GM06990 (cell line): Measurements from ENCODE around the gene PDZD2.

ENCODE experiments used
- DNase-seq: peaks from one replicate; pipeline ENCODE4 v3.0.0-alpha.2; 2011; ENCODE audit not compliant: insufficient read length; ENCODE audit errors: extremely low read depth
- H3K27me3 ChIP-seq: replicated peaks from 2 replicates; pipeline ENCODE4 v1.6.0; 2011; ENCODE audit warnings: low read length; ENCODE audit not compliant: control insufficient read depth, insufficient read depth
- H3K36me3 ChIP-seq: 2 replicates; pipeline ENCODE4 v1.5.1; 2011; ENCODE audit warnings: low read length; ENCODE audit not compliant: control insufficient read depth, insufficient read depth
- H3K4me3 ChIP-seq: replicated peaks from 2 replicates; pipeline ENCODE4 v1.5.1; 2011; ENCODE audit warnings: low read depth, mild to moderate bottlenecking, control low read depth, low read length
- TF ChIP-seq, protein P1 (sequence below): IDR thresholded peaks from 2 replicates; pipeline ENCODE4 v1.5.1; 2011; ENCODE audit warnings: low read length, control low read depth, mild to moderate bottlenecking, inconsistent platforms; ENCODE audit not compliant: insufficient read depth, poor library complexity, severe bottlenecking

The PDZD2 gene

DNA sequence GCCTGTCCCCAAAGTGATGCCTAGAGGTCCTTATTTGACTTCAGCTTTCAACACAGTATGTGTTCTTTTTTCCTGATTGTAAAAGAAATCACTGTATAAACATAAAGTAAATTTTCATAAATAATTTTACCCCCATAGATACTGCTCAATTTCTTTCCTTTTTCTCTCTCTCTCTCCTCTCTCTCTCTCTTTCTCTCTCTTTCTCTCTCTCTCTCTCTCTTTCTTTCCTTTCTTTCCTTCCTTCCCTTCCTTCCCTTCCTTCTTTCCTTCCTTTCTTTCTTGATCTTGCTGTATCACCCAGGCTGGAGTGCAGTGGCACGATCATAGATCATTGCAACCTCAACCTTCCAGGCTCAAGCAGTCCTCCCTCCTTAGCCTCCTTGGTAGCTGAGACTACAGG is 64.8 kb downstream of the PDZD2 start:
- no peak overlapping the region for H3K4me3 ChIP-seq
- no peak for DNase-seq
- no peaks in the 10 kb centered on the region for H3K36me3 ChIP-seq
- H3K27me3 ChIP-seq, result no peaks in the 10 kb centered on the region; the same call in none of the 2 replicates
- TF ChIP-seq, protein P1, sequence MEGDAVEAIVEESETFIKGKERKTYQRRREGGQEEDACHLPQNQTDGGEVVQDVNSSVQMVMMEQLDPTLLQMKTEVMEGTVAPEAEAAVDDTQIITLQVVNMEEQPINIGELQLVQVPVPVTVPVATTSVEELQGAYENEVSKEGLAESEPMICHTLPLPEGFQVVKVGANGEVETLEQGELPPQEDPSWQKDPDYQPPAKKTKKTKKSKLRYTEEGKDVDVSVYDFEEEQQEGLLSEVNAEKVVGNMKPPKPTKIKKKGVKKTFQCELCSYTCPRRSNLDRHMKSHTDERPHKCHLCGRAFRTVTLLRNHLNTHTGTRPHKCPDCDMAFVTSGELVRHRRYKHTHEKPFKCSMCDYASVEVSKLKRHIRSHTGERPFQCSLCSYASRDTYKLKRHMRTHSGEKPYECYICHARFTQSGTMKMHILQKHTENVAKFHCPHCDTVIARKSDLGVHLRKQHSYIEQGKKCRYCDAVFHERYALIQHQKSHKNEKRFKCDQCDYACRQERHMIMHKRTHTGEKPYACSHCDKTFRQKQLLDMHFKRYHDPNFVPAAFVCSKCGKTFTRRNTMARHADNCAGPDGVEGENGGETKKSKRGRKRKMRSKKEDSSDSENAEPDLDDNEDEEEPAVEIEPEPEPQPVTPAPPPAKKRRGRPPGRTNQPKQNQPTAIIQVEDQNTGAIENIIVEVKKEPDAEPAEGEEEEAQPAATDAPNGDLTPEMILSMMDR, result no peak

DNA sequence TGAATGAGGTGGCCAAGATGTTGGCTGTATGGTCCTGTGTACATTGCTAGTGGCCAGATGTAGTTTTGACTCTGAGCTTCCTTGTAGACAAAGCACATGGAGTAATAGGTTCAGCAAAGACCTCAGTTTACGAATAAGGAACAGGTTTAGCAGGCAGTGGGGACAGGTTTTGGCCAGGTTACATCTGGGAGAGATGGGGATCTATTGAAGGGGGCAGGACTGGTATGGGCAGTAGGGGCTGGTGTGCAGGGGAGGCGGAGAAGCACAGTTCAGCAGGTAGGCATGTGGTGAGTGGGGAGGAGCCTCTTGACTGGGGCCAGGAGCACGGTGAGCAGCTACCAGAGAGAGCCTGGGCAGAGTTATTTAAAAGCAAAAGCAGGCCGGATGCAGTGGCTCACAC is 67.3 kb downstream of the PDZD2 start:
- H3K27me3 ChIP-seq, result no peaks in the 10 kb centered on the region
- H3K4me3 ChIP-seq, result no peak overlapping the region
- TF ChIP-seq, protein P1, result no peak
- no peaks in the 10 kb centered on the region for H3K36me3 ChIP-seq
- no peak for DNase-seq

DNA sequence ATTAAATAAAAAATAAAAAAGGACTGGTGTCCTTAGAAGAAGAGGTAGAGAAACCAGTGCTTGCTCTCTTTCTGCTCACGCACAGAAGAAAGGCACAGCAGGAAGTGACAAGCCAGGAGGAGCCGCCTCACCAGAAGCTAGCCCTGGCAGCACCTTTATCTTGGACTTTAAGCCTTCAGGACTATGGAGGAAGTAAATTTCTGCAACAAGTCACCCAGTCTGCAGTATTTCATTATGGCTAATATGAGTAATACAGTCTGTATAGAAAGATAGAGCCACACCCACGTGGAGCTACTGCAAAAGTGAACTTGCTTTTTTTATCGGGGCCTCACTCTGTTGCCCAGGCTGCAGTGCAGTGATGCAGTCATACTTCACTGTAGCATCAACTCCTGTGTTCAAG is 68.4 kb downstream of the PDZD2 start:
- H3K4me3 ChIP-seq, result no peak overlapping the region
- no peaks in the 10 kb centered on the region for H3K27me3 ChIP-seq
- no peak for DNase-seq
- no peaks in the 10 kb centered on the region for H3K36me3 ChIP-seq
- TF ChIP-seq, protein P1, result no peak

DNA sequence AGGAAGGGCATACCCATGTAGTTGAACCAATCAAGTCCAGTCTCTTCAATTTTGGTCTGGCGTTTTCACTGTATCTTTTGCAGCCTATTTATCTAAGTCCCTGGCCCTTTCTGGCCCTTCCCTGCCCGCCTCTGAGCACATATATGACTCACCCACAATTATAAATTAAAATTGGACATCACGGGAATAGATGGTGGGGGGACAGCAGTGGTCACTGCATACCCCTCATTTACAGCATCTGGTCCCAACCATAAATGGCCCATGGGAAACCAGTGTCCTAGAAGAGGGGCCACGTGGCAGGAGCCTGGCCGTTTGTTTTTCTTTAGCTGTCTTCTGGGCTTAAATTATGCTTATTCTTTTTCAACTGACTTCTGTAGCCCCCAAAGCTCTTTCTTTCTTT is 69.2 kb downstream of the PDZD2 start:
- no peak for DNase-seq
- Histone ChIP-seq H3K4me3 (no peak overlapping the region), H3K36me3 (no peaks in the 10 kb centered on the region), H3K27me3 (no peaks in the 10 kb centered on the region; the same call in 1 of the 2 replicates)
- TF ChIP-seq, protein P1, result no peak

DNA sequence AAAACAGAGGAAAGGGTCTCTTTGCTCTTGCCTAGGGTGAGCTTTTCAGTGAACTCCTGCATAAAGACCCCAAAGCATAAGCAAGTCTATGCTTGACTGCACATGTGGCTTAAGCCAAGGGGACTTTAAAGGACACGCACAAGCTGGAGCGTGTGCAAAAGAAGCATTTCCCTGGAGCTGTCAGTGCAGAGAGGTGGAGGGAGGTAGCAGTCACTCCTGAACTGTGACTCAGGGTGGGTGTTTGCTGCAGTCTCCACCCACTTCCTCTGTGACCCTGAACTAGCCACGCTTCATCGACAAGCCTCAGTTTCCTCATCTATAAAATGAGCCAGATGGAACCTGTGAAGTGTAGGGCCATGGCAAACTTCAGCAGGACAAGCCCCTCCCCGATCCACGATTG is 72.4 kb downstream of the PDZD2 start:
- TF ChIP-seq, protein P1, result no peak
- Histone ChIP-seq H3K4me3 (no peak overlapping the region), H3K27me3 (no peaks in the 10 kb centered on the region; the same call in 1 of the 2 replicates), H3K36me3 (no peaks in the 10 kb centered on the region)
- DNase-seq, result no peak

DNA sequence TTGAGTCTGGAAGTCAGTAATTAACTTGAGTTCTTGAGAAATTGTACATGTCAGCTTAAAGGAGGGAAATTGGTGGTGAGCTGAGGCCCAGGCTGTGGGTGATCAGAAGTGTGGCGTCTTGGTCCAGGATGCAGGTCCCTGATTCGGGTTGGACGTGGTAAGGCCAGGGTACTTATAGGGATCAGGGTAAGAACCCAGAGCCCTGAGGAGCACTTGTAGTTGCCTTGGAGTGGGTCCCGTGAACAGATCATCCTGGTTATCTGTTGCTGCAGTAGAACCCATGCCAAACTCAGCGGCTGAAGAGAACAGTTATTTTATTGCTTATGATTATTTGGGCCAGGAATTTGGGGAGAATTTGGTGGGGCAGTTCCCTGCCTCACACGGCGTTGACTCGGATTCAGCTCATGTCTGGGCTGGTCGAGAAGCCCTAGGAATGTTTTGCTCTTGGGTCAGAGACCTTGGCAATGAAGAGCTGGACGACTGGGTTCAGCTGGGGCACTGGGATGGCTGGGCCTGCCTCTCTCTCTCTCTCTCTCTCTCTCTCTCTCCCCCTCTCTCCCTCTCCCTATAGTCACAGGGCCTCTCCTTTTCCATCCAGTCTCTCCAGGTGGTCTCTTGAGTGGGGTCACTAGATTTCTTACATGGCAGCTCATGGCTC is 73.1 kb downstream of the PDZD2 start:
- no peak for DNase-seq
- no peaks in the 10 kb centered on the region for H3K36me3 ChIP-seq
- H3K4me3 ChIP-seq, result no peak overlapping the region
- TF ChIP-seq, protein P1, result no peak
- H3K27me3 ChIP-seq, result no peaks in the 10 kb centered on the region; the same call in 1 of the 2 replicates
